Liver (tissue), 3 donors: ENCODE results near the gene TKTL1.

Experiments used
- FOXA1 ChIP-seq: IDR thresholded peaks from 2 replicates; pipeline ENCODE4 v1.6.1; 2016; ENCODE audit warnings: antibody characterized with exemption
- HNF4A ChIP-seq, 2 donors: conservative IDR thresholded peaks; 2 replicates each; pipeline ENCODE4 v1.6.1; 2016; ENCODE audit warnings: antibody characterized with exemption in 2 of 2, mild to moderate bottlenecking in 2 of 2
- RAD21 ChIP-seq, 2 donors: IDR thresholded peaks; 2 replicates each; pipeline ENCODE4 v1.6.1; 2016; ENCODE audit warnings: antibody characterized with exemption in 2 of 2, mild to moderate bottlenecking in 2 of 2
- RXRA ChIP-seq, 2 donors: IDR thresholded peaks; 2 replicates each; pipeline ENCODE4 v1.6.1; 2017 to 2018; ENCODE audit warnings: antibody characterized with exemption in 2 of 2, mild to moderate bottlenecking in 1 of 2
- SP1 ChIP-seq: IDR thresholded peaks from 2 replicates; pipeline ENCODE4 v1.6.1; 2018; ENCODE audit warnings: antibody characterized with exemption, mild to moderate bottlenecking
- YY1 ChIP-seq: IDR thresholded peaks from 2 replicates; pipeline ENCODE4 v1.6.1; 2016; ENCODE audit warnings: antibody characterized with exemption, mild to moderate bottlenecking
- TF ChIP-seq, protein P1 (sequence below): fragments of 150-350 bp; IDR thresholded peaks from 2 replicates; pipeline ENCODE4 v1.5.1; 2017; ENCODE audit warnings: improper control_type of control experiment, low read depth, low read length; ENCODE audit not compliant: missing input control
- TF ChIP-seq, protein P2 (sequence below): IDR thresholded peaks from 2 replicates; pipeline ENCODE4 v1.6.1; 2016; ENCODE audit warnings: antibody characterized with exemption
- TF ChIP-seq, protein P3 (sequence below): IDR thresholded peaks from 2 replicates; pipeline ENCODE4 v1.6.1; 2016; ENCODE audit warnings: antibody characterized with exemption, mild to moderate bottlenecking
- TF ChIP-seq, protein P4 (sequence below): IDR thresholded peaks from 2 replicates; pipeline ENCODE4 v1.6.1; 2016; ENCODE audit warnings: antibody characterized with exemption
- donor health status: healthy.
- donor health status: healthy.

DNA sequence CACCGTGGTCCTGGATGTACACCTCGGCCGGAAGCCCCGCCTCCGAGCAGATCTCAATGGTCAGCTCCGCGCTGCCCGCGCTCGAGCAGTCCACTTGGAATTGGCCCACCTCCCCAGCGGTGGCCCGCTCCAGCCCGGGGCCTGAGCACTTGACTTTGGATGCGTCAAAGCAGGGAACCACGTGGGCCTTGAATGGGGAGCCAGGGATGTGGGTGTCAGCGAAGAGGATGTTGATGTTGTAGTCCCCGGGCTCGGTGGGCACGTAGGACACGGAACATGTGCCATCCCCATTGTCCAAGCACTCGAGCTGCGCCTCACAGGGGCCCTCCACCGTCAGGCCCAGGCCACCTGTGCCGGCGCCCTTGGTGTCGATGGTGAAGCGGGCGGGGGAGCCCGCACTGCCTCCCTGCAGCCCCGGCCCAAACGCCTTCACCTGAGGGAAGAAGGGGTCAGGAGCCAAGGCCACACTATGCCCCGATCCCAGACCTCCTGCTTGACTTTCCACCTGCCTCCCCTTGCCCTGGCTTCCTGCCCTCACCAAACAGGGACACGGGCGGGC lies 64.6 kb downstream of the TKTL1 start:
- TF ChIP-seq FOXA1 (no peak), RXRA (IDR thresholded peaks at IDR 0.05) (no peak), YY1 (no peak), RAD21 (IDR thresholded peaks at IDR 0.05) (no peak), SP1 (no peak), HNF4A (conservative IDR thresholded peaks at IDR 0.05) (no peak)
- TF ChIP-seq, protein P1, sequence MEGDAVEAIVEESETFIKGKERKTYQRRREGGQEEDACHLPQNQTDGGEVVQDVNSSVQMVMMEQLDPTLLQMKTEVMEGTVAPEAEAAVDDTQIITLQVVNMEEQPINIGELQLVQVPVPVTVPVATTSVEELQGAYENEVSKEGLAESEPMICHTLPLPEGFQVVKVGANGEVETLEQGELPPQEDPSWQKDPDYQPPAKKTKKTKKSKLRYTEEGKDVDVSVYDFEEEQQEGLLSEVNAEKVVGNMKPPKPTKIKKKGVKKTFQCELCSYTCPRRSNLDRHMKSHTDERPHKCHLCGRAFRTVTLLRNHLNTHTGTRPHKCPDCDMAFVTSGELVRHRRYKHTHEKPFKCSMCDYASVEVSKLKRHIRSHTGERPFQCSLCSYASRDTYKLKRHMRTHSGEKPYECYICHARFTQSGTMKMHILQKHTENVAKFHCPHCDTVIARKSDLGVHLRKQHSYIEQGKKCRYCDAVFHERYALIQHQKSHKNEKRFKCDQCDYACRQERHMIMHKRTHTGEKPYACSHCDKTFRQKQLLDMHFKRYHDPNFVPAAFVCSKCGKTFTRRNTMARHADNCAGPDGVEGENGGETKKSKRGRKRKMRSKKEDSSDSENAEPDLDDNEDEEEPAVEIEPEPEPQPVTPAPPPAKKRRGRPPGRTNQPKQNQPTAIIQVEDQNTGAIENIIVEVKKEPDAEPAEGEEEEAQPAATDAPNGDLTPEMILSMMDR = no peak
- TF ChIP-seq, protein P2, sequence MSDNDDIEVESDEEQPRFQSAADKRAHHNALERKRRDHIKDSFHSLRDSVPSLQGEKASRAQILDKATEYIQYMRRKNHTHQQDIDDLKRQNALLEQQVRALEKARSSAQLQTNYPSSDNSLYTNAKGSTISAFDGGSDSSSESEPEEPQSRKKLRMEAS = no peak
- TF ChIP-seq, protein P3, sequence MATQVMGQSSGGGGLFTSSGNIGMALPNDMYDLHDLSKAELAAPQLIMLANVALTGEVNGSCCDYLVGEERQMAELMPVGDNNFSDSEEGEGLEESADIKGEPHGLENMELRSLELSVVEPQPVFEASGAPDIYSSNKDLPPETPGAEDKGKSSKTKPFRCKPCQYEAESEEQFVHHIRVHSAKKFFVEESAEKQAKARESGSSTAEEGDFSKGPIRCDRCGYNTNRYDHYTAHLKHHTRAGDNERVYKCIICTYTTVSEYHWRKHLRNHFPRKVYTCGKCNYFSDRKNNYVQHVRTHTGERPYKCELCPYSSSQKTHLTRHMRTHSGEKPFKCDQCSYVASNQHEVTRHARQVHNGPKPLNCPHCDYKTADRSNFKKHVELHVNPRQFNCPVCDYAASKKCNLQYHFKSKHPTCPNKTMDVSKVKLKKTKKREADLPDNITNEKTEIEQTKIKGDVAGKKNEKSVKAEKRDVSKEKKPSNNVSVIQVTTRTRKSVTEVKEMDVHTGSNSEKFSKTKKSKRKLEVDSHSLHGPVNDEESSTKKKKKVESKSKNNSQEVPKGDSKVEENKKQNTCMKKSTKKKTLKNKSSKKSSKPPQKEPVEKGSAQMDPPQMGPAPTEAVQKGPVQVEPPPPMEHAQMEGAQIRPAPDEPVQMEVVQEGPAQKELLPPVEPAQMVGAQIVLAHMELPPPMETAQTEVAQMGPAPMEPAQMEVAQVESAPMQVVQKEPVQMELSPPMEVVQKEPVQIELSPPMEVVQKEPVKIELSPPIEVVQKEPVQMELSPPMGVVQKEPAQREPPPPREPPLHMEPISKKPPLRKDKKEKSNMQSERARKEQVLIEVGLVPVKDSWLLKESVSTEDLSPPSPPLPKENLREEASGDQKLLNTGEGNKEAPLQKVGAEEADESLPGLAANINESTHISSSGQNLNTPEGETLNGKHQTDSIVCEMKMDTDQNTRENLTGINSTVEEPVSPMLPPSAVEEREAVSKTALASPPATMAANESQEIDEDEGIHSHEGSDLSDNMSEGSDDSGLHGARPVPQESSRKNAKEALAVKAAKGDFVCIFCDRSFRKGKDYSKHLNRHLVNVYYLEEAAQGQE = no peak
- TF ChIP-seq, protein P4, sequence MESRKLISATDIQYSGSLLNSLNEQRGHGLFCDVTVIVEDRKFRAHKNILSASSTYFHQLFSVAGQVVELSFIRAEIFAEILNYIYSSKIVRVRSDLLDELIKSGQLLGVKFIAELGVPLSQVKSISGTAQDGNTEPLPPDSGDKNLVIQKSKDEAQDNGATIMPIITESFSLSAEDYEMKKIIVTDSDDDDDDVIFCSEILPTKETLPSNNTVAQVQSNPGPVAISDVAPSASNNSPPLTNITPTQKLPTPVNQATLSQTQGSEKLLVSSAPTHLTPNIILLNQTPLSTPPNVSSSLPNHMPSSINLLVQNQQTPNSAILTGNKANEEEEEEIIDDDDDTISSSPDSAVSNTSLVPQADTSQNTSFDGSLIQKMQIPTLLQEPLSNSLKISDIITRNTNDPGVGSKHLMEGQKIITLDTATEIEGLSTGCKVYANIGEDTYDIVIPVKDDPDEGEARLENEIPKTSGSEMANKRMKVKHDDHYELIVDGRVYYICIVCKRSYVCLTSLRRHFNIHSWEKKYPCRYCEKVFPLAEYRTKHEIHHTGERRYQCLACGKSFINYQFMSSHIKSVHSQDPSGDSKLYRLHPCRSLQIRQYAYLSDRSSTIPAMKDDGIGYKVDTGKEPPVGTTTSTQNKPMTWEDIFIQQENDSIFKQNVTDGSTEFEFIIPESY = no peak
